SW 1271 (cell line): ENCODE measurements around the gene NCSTN.
A peak's percentile ranks its signal among the peaks of the same experiment; 100 is the strongest.

Experiments used
- DNase-seq, 2 experiments: peaks; one replicate each; lab custom pipeline; 2025; lab: John Stamatoyannopoulos, UW

NCSTN gene

DNA sequence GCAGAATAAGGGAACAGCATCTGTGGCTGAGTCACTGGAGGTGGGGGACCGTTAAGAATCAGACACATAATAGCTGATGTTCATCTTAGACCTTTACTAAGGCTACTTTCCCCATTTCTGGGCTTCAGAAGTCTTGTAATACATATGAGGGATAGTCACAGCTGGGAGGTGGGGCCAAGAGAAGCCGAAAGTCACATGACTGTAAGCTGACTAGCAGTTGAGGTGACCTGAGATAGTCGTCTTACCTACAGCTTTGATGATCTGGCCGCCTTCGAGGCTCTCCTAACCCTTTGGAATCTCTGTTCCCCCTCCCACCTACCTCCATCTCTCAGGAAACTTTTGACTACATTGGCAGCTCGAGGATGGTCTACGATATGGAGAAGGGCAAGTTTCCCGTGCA, 9.4 kb downstream of the NCSTN start:
- no peak for DNase-seq

DNA sequence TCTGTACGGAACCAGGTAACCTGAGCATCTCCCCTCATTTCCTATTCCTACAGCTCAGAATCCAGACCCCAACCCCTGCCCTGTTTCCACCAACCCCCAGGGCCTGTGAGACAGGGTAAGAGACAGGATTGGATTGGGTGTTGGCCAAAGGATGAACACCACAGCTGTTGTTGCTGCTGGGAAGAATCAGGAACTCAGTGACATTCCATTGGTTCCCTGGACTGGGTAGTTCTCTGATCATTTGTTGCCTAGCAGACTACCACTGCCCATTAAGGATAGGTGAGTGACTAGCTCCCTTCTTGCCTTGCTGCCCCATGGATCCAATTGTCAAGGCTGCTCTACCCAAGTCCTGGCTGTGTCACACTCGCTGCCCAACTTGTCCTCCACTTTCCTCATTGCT, 10.0 kb downstream of the NCSTN start:
- no peak for DNase-seq

DNA sequence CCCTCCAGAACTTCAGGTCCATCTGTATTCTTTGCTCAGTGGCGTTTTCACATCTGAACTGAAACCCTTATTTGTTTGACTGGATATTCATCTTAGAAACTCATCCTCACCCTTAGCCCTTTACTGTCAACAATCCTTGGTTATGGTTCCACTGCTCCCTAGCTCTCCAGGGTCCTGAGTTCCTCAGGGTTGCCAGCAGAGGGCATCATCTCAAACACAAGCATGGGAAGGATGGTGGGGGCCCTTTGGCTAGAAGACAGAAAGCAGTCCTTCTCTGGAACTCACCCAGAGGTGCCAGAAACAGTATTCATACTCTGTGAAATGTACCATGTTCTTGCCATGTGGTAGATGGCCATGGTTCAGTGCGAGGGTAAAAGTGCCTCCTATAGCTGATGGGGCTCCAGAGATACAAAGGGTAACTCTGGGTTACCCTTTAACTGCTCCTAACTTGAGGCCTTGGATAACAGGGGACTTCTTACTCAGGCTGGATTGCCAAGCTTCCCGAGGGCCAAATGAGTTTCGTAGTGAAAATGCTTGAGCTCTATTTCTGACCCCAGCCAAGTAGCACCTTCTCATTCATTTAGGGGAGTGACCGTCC, 11.3 kb downstream of the NCSTN start:
- peak in 1 of 2 experiments; percentile 1 for DNase-seq

DNA sequence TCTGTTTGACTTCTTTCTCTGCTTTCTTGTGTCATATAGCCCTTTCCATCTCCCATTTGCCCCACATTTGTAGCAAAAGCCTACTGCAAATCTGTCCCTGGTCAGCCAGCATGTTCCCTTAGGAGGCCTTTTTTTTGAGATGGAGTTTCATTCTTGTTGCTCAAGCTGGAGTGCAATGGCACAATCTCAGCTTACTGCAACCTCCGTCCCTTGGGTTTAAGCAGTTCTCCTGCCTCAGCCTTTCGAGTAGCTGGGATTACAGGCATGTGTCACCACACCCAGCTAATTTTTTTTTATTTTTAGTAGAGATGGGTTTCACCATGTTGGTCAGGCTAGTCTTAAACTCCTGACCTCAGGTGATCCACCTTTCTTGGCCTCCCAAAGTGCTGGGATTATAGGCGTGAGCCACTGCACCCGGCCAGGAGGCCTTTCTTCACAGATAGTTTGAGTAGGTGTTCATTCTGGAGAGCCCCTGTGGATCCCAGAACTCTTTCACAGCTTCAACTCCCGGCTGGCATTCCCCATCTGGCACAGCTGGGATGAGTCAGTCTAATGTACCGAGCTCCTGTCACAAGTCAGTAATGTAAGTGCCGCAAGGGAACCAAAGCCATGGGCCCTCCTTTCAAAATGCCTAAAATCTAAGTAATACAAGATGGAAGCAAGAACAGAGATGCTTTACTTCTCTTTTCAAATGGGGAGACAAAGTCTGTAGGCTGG, 14.3 kb downstream of the NCSTN start:
- DNase-seq, result no peak

DNA sequence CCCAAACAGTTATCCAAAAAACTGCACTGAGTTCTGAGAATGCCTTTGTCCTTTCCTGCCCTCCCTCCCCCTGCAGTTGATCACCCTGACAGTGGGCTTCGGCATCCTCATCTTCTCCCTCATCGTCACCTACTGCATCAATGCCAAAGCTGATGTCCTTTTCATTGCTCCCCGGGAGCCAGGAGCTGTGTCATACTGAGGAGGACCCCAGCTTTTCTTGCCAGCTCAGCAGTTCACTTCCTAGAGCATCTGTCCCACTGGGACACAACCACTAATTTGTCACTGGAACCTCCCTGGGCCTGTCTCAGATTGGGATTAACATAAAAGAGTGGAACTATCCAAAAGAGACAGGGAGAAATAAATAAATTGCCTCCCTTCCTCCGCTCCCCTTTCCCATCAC, 14.9 kb downstream of the NCSTN start:
- no peak for DNase-seq

DNA sequence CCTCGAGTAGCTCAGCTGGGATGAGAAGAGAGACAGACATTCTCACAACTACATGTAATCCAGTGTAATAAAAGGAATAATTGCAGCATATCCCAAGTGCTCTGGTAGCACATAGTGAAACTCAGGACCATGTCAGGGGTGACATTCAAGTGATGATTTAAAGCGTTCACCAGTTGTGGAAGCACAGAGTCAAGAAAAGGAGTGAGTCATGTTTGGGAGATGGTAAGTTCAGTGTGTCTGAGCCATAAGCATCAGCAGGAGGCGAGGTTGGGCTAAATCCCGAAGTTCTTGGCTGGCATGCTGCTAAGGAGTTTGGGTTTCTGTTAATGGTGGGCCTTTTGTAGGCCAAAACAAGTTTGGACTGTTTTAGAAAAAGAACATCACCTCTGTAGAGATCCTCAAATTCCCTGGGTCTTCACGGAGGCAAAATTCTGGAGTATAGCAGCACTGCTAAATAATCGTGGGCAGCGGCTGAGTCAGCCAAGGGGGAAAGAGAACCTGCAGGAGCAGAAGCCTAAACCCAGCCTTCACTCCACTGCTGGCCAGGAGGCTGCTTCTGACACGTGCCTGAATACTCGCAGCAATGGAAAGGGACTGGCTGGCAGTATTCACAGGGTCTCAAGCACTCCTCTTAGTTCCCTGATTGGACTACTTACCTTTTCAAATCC, 16.5 kb downstream of the NCSTN start:
- DNase-seq, result no peak

DNA sequence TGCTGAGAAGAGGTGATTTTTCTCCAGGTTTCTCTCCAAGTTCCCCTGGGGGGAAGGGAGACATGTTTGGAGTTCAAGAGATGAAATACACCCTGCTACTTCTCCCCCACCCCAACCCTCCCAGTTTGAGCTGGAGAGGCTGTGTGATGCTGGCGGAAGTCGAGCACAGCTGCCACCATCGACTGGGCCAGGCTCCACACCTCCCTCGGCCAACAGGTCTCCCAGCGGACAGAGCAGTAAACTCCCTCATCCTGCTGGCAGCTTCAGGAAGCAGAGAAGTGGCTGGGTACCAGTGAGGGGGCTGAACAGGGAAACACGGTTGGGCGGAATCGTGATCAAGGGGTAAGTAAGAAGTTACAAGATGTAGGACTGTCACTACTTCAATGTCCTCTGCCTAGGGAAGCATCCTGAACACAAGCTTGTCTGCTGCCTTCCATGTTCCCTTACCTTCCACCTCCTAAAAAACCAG, 17.1 kb downstream of the NCSTN start:
- DNase-seq, result no peak

DNA sequence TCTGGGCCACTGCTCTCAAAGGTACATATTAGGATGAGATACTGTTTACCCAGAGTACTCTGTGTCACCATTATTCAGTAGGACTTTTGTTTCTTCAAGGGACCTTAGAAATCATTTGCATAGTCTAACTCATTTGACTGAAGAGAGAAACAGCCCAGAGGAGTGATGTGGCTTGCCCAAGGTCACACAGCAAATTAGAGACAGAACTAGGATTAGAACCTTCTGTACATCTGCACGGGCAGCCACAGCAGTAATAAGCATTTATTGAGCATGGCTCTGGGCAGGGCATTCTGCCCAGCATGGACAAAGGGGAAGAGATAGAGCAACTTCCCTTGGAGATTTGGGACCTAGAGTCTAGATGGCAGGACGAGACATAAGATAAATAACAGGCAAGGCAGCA, 18.0 kb downstream of the NCSTN start:
- no peak for DNase-seq

DNA sequence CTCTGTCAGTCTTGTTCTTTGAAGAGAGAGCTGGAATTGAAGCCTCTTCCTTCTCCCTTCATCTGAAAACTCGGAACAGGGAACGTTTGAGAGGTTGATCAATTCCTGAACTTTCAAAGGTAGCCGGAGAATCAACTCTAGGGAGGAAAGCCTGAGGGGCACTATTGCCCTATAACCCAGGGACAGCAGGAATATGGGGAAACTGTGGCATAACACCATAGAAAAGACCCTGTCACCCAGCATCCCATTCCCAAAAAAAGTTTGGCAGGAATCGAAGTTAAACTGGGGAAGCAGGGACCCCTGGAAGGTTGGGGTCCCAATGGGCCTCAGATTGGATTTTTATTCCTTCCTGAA, 18.6 kb downstream of the NCSTN start:
- DNase-seq, result no peak

DNA sequence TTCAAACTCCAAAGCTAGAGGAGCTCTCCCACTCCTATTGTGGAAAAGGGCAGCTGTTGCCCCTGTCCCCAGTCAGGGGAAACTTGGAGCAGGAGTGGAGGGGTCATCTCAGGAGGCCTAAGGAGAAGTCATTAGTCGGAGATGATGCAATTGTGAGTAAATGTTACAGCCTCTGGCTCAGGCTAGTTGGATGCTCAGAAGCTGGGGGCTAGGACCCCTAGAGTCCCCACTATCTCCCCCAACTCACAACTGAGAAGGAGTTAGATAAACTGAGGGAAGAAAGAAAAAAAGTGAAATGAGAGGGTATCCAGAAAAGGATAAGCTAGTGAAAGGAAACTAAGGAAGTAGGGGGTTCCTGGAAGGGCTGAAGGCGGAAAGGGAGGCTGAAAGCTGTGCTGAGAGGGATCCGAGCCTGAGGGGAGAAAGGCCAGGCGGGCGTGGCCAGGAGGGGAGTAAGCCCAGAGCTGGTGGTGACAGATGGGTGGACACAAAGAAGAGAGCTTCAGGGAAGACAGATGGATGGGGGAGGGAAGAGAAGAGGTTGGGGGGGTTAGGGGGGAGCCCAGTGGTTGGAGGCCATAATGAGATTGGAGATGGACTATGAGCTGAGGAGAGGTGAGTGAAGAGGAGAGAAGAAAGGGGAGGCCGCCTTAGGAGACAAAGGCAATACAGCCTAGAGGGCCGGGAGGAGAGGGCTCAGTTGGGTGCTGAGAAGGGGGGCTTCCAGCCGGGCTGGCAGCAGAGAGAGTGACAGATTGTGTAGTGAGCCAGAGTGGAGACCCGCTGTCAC, 19.2 kb downstream of the NCSTN start:
- no peak for DNase-seq

DNA sequence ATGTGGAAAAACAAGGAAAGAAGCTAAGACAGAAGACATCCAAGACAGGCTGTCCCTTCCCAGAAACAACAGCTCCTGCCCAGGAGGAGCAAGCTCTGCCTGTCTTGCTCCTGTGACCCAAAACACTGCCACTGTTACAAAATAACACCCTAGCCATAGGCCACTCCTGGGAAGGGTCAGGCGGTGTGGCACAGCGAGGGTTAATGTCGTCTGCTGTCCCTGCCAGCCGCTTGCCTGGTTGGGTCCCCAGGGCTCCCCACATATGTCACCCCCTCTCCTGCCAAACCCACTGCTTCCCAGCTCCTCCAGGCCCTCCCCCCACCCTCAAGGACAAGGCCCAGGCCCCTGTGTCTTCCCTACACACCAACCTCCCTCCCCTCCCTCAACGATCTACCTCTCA, 19.8 kb downstream of the NCSTN start:
- DNase-seq, result no peak

DNA sequence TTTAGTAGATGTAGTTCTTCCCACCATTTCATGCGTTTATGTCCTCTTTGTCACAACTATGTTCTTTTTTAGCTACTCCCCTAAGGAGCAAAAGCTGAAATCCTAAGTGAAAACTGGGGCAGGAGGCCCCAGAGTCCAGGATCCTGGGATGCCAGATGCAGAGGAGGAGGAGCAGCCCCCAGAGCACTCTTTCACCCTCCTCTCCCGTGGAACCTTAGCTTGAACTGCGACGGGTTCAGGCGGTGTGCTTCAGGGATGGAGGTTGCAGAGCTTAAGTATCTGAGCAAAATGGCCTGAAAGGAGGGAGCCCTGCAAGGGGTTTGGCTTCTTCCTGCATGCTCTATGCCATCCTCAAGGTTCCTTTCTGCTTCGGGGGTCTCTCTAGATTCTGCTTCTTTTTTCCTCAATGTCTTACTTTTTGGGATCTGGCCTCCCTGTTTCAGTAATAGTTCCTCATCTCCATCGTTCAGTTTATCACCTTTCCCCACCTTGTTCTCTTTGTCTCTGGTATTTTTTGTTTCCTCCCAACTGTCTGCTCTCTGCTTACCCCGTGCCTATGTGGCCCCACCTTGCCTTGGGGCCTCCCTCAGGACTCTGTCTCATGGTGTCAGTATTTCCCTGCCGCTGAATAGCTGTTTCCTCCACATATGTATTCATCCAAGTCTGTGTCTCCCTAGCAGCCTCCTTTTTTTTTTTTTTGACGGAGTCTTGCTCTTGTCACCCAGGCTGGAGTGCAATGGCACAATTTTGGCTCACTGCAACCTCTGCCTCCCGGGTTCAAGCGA, 21.0 kb downstream of the NCSTN start:
- no peak for DNase-seq

DNA sequence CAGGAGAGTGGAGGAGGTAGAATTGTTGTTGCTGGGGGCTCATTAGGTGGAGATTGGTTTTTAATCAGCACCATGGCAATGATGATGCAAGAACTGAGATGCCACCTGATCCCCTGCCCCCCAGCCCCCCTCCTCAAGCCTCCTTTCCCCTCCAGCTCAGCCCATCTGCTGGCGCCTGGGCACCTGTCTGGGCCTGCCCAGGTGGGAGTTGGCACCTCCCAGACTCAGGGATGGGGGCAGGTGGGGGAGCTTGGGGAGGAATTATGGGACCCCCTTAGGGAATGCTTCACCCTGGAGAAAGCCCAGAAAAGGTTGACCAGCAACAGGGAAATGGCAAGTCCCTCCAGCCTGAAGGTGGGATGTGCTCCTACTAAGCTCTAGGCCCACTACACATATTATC, 22.1 kb downstream of the NCSTN start:
- DNase-seq, result no peak

DNA sequence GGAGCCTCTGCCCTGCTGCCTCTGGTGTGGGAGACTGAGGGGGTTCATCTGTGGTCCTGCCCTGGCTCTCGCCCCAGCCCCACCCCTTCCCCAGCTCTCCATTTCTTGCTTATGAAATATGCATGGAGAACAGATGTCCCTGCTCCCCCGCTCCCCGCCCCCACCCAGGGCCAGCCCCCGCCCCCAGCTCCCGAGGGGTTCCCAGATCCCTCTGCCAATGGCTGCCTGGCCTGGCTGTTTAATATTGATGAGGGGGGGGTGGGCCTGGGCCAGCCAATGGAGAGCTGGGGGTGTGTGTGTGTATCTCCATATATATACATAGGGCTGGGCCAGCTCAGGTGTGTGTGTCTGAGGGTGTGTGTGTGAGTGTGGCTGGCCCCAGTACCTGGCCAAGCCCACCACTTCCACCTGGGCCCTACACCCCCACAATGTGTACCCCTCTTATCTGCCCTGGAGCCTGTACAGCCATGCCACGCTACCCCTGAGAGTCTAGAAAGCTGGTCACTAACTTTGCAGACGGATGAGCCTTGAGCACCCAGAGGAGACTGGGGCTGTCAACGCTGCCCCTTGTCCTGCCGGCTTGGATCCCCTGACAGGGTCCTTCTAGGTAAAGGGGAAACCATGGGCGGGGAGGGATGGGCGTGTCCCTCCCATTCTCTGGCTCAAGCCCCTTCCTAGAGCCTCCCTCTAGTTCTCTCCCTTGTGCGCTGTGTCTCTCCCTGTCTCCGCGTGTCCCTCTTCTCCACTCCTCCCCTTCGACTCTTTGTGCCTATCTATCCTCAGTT, 23.7 kb downstream of the NCSTN start, which contains the start of gene NHLH1:
Gene NHLH1, plus strand, starts transcription at position 341 of the 785 bp plus-strand sequence. CDS start 3,661 bp downstream, outside the sequence.
- no peak for DNase-seq

DNA sequence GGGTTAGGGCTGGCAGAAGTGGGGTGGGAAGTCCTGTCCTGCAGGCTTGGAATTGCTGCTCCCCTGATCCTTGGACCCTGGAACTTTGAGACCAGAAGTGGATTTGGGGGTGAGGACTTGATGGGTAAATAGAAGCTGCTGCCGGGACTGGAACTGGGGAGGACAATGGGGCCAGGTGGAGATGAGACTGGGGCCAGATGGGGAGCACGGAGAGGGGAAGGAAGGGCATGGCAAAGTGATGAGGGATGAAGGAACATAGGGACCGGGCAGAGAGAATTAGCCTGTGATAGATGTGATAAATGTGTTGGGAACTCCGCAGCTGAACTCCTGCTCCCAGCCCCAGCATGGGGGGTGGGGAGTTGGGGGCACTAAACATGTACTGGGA, 24.3 kb downstream of the NCSTN start:
- no peak for DNase-seq

DNA sequence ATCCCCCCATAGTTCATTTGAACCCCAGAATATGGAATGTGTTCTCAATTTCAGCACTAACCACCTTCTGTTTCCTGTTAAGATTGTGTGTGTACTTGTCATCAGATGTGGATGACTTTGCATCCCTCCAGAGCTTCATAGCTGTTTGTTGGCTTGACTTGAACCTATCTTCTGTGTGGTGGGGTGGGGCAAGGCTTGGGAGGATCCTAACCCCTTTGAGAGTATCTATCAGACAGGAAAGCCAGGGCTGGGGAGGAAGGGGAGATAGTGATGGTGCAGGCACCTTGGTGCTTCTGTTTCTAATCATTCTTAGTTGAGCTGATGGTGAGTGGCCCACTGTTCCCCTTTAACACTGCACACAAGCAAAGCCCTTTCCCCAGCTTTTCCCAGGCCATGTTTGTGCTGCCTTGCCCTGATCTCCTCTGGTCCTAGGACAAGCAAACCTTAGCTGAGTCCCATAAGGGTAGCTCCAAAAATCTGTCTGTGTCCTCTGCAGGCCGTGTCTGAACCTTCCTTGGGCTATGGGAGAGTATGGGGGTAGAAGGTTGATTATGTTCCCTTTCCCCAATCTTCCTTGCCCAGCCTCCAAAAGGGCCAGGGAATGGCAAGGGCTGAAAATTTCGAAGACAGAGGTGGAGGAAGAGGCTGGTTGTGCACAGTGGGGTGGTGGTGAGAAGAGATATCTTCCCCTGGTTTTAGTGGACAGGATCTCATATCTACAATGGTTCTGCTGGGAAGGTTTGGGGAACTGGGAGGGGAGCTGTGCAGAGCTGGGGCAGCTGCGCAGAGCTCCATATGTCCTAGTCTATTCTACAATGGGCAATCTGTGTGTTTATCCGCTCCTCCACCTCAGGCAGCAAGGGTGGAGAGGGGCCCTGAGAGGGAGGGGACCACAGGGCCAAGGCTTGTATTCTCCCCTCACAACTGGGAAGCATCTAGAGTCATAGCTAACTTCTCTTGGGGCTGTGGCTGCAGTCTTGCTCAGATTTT, 25.0 kb downstream of the NCSTN start:
- DNase-seq, result no peak

DNA sequence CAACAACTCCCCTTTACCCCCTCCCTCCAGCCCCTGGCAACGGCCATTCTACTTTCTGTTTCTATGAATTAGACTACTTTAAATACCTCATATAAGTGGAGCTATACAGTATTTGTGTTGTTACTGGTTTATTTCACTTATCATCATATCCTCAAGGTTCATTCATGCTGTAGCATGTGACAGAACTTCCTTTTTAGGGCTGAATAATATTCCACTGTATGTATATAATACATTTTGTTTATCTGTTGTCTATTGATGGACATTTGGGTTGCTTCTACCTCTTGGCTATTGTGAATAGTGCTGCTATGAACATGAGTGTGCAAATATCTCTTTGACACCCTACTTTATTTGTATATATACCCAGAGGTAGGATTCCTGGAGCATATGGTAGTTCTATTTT, 25.9 kb downstream of the NCSTN start:
- DNase-seq, result no peak

DNA sequence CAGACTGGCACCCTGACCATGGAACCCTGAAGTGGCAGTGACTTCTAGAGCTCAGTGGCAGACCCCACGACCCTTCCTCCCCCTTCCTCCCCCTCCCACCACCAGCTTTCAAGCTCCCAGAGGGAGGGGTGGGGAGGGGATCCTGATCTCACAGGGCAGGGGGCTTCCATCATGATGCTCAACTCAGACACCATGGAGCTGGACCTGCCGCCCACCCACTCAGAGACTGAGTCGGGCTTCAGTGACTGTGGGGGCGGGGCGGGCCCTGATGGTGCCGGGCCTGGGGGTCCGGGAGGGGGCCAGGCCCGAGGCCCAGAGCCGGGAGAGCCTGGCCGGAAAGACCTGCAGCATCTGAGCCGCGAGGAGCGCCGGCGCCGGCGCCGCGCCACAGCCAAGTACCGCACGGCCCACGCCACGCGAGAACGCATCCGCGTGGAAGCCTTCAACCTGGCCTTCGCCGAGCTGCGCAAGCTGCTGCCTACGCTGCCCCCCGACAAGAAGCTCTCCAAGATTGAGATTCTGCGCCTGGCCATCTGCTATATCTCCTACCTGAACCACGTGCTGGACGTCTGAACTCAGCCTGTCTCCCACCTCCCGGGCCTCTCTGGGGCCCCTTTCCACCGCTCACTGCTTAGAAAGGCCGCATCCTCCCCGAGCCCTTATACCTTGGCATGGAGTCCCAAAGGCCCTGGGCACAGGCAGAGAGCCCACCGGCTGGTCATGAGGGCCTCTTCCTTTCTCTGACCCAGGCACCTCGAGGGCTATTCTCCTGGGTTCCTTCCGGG, 27.6 kb downstream of the NCSTN start:
- DNase-seq, result no peak

DNA sequence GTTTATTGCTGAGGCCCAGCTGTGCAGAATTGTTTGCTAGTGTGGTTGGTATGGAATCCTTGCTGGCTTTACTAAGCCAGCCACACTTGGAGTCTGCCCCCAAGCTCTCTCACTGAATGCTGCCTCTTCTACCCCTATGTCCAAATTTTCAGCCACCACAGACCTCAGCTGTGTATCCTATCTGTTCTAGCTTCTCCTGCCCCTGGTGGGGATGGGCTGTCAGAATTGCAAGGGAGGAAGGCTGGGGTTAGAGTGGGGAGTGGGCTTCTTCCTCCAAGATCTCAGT, 28.1 kb downstream of the NCSTN start:
- DNase-seq, result no peak
